NCI-H2171 treated with DMSO at 0.1 percent for 48 hours (cell line): ENCODE results near the gene BMPR1A.
"Not testable (repeated sequence)": the region's sequence is repeated elsewhere in the genome, so short reads cannot be mapped to it uniquely, and the experiment has no call there.

Experiments used
- DNase-seq: peaks from one replicate; lab custom pipeline; 2025; lab: John Stamatoyannopoulos, UW

BMPR1A gene

DNA sequence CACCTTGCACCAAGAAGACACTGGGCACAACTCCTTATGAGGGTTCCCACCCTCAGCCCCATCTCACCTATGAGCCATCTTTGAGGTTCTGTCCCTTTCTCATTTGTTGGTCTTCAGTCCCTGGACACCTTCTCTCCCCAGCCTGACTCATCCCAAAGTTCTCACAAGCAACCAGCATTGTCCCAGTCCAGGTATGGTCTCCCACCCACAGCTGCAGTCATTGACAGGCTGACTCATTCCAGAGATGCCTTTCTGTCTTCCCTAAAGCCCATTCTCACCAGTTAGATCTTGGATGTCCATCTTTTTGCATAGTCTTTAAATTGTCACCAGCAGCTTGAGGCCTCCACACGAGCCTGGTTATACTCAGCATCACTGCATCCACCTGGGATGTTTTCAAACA is 26.7 kb upstream of the BMPR1A start:
- no peak for DNase-seq

DNA sequence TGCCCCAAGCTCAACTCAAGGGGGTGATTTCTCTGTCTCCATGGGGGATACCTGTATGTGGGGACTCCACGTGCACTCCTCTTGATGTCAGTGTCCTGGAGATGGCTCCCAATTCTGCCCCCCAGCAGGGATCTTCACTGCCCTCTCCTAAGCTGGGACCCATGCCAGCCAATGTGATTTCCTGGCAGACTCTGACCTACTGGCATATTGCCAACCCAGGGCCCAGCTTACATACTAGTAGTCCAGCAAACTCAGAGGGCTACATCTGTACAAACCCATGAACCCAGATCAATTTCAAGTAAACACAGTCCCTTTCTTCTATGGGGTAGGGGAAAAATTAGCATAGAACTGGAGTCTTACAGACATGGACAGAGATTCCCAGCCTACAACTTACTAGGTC is 26.2 kb upstream of the BMPR1A start:
- DNase-seq: peak; percentile 13

DNA sequence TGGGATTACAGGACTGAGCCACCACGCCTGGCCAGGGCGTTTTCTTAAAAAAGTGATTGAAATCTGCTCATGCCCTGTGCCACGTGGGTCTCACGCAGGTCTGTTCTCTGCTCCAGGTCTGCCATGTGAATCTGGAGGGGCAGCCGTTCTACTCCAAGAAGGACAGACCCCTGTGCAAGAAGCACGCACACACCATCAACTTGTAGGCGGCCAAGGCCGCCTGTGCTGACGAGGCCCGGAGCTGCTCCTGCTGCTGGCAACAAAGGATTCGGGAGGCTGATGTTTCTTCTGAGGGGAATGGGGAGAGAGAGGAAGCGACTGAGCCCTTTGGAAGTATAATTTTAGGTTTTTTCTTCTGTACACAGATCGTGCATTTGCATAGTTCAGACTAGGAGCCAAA is 23.6 kb upstream of the BMPR1A start:
- DNase-seq: no peak

- DNase-seq: no peak
Observed at GRCh38 chr10:86733260-86733671, 23.2 kb upstream of the BMPR1A start.

DNA sequence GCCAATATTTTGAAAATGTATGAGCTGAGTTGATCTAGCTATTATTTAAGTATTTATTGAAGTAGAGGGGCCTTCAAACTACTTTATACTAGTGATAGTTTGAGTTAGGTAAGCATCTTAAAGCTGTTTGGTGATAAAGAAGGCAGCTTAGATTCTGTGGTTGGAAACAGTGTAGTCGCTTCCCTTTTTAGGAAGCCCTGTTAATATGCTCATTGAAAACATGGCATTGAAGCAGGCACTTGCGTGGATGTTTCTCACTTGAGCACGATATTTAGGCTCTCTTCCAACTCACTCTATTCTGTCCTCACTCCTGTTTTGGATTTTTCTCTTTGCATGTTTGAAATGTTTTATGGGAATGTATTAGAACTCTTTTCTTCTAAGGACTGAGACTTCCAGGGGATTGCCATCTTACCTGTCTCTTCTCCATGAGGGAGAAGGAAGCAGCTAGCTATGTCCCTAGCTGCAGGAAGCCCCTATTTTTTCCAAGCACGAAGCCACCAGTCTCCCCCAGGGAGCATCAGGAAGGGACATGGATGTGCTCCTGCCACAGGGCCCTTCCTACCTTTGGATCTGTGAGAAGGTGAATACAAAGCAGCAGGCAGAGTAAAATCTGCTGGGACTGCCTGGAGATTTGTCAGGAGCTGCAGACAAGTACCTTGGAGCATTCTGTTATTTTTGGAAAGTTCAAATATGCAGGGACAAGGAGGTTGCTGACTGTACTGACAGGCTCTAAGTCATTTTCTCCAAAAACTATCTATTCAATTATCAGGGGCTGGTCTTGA is 22.0 kb upstream of the BMPR1A start:
- DNase-seq: no peak

GRCh38 chr10:86735278-86735677 is 21.1 kb upstream of the BMPR1A start:
- DNase-seq: not testable (repeated sequence)

DNA sequence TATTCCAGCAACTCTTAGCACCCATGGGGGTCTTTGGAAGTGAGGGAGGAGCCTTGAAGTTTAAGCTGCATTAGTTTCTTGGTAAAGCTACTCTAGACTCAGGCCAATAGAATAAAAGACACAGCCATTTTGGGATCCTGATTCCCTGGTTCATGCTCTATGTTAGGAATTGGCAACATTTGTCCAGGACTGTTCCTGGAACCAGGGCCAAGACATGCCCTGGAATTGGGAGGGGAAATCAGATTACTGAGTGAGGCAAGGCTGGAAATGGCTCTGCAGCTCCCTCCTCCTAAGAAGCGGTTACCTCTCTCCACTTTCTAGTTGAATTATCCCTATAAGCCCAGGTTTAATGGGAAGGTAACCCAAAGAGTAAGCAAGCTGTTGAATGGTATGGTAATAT is 14.2 kb upstream of the BMPR1A start:
- no peak for DNase-seq

DNA sequence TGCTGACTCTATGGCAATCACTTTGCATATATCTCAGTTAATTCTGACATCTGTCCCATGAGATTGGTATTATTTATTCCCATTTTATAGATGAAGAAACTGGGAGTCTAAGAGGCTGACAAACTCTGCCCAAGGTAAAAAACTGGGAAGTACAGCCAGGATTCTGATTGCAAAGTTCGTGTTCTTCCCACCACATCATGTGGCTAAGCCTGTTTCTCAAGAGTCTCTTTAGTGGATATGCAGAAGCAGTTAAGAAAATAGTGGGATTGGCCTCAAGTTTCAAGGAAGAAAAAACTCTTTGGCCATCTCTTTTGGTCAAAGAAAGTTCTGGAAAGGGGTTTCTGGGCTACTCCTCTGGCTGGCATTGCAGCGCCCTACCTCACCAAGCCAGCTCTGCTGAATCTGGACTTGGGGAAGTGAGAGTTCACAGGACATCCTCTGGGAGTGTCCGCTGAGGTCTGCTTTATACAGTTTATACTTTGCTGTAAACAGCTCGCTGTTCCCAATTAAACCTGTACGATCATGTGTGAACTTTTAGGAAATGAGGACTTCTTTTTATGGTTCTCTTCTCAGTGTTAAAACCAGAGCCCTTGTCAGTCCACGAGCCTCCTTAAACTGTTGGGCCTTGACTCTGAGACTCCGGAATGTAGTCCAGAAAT is 12.2 kb upstream of the BMPR1A start:
- DNase-seq: no peak

DNA sequence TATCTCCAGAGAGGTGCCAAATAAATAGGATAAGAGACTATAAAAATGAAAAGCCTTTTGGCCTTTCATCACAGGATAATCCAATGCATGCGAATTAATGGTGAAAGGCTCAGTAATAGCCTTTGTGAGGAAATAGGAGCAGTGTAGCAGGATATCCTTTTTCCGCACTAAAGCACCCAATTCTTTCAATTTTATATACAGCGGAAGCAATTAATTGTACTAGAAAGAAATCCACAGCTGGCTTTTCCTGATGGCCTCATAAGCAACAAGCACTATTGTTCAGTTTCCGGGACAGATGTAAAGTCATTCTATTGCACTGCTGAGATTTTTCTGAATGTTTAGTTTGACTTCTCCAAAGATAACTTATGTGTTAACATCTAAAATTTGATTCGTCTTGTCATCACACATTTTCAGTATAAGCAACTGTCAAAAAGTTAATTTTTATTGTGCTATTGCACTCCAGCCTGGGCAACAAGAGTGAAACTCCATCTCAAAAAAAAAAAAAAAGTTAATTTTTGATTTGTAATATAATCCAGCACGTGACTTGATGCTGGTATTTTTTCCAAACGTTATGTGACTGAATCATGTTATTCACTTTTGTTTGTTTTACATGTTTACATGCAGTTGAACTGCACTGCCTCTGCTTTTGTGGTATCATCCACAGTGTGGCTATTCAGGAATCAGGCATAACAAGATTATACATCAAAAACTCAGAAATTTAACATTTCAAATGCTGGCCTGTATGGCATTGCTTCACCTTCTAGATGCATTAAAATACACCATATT is 8.4 kb upstream of the BMPR1A start:
- peak; percentile 15 for DNase-seq

DNA sequence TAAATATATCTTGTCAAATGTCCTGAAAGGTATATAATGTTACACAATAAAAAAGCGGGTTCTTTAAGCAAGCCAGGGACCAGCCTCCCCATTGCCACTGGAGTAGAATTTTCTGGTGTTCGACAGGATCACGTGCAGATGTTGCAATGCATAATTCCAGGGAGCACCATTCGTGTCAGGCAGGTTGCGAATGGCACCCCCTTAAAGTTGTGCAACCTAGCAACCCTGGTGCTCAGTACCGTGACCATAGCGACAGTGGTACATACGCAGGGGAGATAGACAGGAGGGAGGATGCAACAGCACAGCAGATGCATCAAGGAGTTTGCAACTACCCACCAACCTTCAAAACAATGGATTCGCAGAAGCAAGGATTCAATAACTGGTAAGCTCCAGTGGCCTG is 6.6 kb upstream of the BMPR1A start:
- no peak for DNase-seq

DNA sequence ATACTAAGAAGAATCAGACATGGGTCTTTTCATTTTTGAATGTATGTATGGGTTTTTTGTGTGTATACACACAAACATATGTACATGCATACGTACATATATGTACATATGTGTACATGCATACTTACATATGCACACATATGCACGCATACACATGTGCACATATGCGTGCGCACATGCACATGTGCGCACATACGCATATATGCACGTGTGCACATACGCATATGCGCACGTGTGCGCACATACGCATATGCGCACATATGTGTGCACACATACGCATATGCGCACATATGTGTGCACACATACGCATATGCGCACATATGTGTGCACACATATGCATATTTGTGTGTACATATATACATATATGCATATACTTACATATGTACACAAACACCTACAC is 4.9 kb upstream of the BMPR1A start:
- DNase-seq: no peak

GRCh38 chr10:86752311-86752710 is 4.1 kb upstream of the BMPR1A start:
- DNase-seq: no peak

GRCh38 chr10:86753051-86753450 is 3.4 kb upstream of the BMPR1A start:
- no peak for DNase-seq

DNA sequence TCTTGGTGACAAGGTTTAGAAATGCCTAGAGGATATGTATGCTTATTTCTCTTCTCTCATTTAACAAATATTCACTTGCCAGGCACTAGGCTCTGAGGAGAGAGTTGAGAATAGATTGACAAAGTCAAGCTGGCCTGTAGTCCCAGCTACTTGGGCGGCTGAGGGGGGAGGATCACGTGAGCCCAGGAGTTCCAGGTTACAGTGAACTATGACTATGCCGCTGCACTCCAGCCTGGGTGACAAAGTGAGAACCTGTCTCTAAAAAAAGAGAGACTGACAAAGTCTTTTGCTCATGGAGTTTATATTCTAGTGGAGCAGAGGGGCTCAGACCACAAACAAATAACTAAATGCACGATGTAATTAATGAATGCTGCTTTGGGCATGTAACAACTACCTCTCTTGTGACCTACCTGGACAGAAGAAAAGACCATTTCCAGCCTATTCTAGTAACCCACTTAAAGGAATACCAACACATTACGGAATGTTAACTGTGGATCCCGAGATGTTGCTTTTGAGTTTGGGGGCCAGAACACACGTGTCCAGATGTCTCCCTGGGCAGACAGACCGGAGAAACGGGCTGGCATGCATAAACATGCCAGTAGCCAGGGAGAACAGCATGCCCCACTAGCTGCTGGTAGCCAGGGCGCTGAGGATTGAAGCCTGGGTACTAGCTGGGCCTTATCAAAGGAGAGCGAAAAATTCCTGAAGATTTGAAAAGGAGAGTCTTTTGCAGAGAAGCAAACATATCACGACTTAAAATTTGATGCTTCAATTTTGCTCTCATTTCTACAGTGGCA is 2.6 kb upstream of the BMPR1A start:
- DNase-seq: no peak

- DNase-seq: no peak
Observed at GRCh38 chr10:86755454-86755739, 1.0 kb upstream of the BMPR1A start.

GRCh38 chr10:86755740-86756510 is 494 bp upstream of the BMPR1A start:
- DNase-seq: peak; percentile 89

GRCh38 chr10:86757113-86757972 is 924 bp downstream of the BMPR1A start:
- DNase-seq: peak; percentile 51

- no peak for DNase-seq
Observed at GRCh38 chr10:86758189-86759072, 2.0 kb downstream of the BMPR1A start.

GRCh38 chr10:86759073-86759672 is 2.8 kb downstream of the BMPR1A start:
- no peak for DNase-seq
